Activated CD8-positive, alpha-beta memory T cell treated with anti-CD3 and anti-CD28 coated beads, Interleukin-2, amount 50 U/mL, for 1 hour (primary cell): ENCODE data around the gene SURF1.
A peak's percentile ranks its signal among the peaks of the same experiment; 100 is the strongest.
"Not testable (repeated sequence)": the region's sequence is repeated elsewhere in the genome, so short reads cannot be mapped to it uniquely, and the experiment has no call there.

Source experiments
- DNase-seq: peaks from one replicate; pipeline ENCODE4 v3.0.0-alpha.2; 2020; ENCODE audit errors: extremely low read depth

The SURF1 gene

DNA sequence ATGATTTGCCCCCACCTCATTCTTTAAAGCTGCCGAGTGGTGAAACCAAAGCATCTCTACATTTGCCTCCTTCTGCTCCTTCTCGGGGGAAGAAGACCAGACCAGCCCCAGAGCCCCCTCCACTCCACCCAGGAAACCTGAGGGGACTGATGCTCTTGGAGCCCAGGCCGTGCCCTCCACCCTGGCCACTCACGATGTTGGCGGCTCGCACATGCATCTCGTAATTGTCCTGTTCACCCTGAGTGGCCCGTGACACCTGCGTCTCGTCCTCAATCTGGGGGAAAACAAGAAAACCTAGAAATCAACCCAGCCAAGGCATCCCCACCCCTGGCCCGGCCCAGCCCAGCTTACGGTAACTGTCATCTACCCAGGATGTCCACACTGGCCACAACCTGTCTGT lies 11.3 kb downstream of the SURF1 start:
- DNase-seq: no peak

DNA sequence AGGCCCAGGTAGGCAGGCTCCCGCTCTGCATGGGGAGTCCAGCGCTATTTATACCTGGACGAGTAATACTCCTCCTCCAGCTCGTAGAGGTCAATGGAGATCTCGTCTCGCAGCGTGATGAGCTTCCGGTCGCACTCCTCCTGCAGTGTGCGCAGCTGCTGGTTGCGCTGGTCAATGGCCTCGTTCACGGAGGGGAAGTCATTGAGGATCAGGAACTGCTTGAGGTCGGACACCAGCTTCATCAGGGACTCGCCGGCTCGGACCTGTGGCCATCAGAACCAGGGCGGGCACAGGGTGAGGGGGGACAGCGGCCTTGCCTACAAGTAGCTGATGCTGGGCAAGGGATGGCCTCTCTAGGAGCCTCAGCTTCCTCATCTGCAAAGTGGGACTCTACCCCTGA lies 12.2 kb downstream of the SURF1 start:
- DNase-seq: no peak

DNA sequence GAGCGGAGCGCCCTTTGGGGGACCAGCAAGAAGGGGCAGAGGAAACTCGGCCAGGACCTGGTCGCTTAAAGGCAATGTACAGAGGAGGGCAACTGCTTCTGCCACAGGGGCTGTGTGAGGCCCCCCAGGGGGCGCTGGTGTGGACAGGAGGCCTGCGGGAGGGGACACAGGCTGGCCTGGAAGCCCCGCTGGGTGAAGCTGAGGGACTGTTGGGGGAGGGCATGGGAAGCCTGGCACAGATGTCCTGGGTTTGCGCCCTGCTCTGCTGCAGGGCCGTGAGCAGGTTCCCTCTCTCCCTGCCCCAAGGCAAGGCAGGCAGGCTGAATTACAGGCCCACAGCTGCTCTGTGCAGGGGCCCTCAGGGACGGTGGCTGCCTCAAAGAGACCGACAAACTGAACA lies 13.7 kb downstream of the SURF1 start:
- DNase-seq: no peak

DNA sequence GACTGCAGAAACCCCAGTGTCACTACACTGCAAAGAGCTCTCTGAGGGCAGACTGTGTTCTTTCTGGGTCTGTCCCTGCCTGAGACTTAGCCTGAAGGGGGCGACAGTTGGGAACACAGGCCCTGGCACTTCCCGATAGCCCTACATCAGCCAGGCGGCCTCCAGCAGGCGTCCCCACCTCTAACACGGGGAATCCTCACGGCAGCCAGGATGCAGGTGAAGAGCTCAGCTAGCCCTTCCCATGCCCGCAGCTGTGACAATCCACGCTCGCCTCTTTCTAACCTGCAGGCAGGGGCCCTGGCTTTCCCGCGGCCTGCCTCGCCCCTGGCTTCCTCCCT lies 14.2 kb downstream of the SURF1 start:
- DNase-seq: no peak

DNA sequence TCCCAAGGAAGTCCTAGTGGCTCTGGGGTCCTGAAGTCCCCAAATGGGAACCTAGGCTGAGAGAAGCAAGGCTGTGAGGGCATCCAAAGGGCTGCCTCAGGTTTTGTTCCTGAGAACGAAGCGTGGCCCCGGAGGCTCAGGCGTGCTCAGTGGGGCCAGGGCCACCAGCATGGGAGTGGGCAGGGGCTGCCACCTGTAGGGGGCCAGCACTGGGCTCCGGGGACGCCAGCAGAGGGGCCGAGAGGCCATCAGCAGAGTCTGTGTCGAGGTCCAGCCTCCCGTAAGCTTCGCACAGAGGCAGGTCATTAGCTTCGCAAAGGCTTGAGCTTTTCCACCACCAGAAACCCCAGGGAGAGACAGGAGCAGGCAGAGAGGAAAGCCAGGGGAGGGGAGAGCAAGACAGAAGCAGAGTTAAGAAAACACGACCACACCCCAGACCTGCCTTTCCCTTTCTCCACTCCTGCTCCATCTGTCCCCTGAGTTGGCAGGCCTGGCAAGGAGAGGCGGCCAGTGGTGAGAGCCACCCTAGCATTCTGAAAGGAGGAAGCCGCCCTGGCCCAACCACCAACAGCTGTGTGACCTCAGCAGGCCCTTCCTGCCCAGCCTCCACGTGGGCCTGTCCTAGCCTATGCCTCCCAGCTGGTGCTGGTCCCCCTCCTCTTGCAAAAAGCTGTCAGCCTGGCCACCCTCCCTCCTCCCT lies 14.8 kb downstream of the SURF1 start:
- DNase-seq: no peak

DNA sequence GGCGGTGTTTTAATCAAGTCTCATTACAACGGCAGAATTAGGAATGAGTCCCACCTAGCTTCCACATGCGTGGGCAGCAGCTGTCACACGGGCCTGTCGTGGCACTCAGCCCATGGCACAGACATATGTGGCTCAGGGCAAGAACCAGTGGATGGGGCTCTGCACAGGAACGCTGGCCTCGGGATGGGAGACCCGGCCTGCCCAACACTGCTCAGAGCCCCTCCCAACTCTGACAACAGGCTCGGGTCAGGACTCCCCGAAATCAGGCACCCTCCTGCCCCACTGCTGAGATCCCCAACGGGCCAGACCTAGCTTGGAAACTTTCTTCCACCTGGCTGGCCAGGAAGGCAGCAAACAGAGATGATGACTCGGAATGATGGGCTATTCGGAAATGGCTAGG lies 15.4 kb downstream of the SURF1 start:
- no peak for DNase-seq

DNA sequence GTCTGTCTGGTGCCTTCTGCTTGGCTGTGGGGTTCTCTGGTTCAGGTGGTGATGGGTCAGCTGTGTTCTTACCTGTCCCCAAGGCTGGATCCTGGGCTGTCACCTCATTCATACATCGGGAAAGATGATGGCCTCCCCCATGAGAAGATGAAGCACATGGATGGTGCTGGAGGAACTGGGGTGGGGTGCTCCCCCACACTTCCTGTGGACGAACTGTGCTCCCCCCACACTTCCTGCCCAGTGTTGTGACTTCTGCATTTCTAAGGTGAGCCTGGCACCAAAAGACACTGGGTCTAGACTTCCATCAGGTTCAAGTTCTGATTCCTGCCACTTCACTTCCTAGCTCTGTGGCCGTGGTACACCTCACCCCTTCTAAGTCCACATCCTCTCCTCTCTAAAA lies 16.0 kb downstream of the SURF1 start:
- DNase-seq: no peak

DNA sequence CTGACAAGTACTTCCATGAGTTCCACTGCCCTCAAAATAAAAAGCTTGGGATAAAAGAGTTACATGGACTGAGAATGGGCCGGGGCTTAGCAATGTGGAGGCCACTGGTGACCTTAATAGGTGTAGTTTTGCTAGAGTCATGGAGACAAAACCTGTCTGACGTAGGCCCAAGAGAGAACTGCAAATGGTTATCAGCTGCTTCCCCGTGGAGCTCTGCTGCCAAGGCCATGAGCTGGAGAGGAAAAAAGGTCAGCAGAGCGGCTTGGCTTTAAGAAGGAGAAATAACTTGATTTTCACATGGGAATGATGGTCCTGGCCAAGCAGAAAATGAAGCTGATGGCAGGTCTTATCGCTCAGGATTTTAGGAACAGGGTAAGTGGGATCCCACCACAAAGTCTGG lies 16.6 kb downstream of the SURF1 start:
- no peak for DNase-seq

DNA sequence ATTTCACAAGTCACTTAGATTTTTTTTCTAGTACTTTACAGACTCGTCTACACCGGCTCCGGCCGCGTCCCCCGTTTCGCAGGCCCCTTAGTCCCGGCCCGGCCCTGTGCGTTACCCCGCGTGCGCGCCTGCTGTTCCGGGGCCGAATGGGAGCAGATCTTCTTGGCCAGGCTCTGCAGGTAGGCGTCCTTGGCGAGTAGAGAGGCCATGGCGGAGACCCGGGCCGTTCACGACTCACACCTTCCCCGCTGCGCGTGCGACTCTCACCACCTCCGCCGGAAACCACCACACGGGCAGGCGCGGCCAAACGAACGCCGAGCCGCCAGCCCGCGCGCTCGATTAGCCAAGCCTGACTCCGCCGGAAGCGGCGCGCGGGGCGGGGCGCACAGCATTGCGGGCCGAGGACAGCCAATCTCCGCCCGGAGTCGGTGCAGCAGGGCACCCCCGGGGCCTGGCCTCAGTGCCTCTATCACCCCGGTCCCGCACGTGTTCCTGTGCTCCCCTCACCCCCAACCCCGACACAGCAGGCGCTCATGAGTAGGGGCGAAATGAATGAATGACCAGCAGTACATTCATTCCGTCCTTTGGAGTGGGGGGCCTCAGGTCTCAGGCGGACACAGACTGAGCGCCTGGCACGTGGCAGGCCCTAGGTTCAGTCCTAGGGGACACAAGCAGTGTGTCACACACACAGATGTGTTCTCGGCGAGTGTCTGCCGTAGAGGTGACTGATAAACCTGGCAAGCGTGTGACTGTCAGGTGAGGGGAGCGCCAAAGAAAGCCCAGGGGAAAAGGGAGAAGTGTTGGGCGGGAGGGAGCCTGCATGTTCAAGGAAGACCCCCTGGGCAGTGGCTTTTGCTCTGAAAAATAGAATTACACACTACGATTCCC lies 20.1 kb downstream of the SURF1 start, which contains the start of gene SURF6:
Gene SURF6 (minus strand): TSS at position 265 of the 888 bp plus-strand sequence. CDS start 56 bp downstream, at position 209.
- DNase-seq: peak; percentile 81

DNA sequence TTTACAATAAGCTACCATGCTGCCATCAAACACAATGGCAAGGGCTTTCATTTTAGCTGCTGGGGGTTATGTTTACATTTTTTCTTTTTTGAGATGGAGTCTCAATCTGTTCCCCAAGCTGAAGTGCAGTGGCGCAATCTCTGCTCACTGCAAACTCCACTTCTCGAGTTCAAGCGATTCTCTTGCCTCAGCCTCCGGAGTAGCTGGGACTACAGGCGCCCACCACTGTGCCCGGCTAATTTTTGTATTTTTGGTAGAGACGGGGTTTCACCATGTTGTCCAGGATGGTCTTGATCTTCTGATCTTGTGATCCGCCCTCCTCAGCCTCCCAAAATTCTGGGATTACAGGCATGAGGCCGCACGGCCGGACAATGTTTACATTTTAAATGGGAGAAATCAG lies 21.4 kb downstream of the SURF1 start:
- not testable (repeated sequence) for DNase-seq

DNA sequence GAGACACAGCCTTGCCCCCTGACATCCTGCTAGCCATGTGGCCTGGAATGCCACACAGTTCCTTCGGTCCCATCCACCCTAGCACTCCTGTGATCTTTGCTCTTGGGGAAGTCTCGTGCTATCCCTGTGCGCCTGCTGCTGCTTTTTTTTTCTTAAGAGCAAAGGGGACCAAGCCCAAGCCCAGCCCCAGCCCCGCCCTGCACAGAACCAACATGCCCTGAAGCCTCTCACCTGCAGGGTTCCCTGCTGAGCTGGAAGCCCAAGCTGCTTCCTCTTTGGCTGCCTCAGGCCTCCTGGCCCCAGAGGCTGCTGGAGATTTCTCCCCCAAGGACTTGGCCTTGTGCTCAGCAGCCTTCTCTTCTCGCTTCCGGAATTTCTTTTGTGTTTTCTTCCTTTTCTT lies 22.1 kb downstream of the SURF1 start:
- no peak for DNase-seq

DNA sequence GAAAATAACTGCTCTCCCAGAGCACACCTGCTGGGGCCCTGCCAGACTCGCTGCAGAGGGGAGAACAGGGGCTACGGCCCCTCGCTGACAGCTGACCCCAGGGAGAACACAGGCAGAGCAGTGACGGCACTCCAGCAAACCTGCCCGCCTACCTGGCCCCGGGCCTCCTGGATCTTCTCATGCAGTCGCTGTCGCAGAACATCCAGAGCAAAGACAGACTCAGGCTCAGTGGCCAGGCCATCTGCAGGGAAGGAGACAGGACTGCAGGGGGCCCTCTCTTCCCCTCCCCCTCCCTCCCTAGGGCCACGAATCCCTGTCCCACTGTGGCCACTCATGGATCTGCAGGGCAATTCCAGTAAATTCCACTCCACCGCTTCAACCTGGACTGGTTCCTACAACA lies 22.7 kb downstream of the SURF1 start:
- no peak for DNase-seq

DNA sequence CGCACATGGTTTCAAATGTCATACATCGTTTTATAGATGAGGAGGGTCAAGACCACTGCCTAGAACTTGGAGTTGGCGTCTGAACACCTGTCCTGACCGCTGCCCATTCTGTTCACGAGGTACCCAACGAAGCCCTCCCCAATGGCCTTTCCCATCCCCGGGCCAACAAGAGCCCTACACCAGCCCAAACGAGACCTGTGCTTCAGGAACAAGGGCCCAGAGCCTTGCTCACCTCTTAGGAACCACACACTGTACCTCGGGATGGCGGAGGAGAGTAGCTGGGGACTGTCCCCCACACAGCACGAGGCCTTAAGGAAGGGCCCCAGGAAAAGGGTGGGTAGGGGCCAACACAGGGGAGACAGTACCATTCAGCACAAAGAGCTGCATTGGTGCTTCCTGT lies 23.3 kb downstream of the SURF1 start:
- no peak for DNase-seq

DNA sequence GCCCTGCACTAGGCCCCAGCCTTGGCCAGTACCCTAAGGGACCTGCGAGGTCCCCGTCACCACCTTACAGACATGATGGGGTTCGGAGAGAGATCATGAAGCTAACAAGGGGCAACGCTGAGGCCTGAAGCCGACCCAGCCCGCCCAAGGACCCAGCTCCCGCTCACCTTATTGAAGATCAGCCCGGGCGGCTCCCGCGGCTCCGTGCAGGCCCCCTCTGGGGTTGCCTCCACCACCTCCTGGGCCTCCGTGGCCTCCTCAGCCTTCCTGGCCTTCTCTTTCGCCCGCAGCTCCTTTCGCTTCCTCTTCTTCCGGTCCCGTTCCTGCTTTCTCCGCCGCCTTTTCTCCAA lies 23.9 kb downstream of the SURF1 start:
- DNase-seq: no peak

DNA sequence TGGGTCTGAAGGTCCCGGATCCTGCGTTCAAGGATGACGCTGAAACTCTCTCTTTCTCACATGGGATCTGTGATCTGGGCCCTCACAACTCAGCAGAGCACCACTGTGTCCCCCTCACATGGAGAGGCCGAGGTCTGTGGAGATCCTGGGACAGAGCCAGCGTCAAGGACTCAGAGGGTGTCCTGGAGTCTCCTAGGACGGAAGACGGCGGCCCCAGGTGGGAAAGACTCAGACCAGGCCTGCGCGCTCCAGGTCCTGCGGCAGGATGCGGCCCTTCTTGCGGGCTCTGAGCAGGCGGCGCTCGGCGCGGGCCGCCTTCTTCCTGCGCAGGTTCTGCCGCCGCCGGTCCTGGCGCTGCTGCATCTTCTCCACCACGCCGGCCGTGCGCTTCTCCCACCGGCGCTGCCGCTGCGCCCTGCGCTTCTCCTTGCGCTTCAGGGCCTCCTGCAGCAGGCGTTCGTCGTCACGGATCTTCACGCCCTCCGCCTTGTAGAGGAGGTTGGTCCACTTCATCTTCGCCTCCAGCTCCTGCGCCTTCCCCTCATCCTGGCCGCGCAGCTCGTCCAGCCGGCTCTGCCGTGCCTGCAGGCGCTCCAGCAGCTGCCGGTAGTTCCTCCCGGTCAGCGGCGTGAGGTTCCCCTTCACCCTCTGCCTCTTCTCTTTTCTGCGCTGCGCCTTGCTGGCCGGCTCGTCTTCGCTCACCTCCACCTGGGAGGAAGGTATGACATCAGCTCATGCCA lies 24.5 kb downstream of the SURF1 start:
- DNase-seq: no peak

DNA sequence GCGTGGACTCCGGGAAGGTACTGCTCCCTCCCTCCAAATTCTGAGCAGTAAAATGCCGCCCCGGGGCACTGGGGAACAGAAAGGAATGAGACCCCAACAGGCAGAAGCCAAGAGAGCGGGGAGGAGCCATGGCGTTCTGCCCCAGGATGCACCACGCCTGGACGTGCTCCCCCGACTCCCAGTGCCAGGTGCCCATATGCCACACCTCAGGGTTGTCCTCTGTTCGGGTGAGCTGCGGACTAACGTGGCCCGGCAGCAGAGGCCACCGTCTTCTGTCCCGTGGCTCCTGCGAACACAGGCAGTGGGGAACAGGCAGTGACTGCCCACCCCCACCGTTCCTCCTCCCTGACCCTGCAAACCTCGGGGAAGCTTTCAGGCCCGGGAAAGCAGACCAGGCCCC lies 25.1 kb downstream of the SURF1 start:
- DNase-seq: no peak

DNA sequence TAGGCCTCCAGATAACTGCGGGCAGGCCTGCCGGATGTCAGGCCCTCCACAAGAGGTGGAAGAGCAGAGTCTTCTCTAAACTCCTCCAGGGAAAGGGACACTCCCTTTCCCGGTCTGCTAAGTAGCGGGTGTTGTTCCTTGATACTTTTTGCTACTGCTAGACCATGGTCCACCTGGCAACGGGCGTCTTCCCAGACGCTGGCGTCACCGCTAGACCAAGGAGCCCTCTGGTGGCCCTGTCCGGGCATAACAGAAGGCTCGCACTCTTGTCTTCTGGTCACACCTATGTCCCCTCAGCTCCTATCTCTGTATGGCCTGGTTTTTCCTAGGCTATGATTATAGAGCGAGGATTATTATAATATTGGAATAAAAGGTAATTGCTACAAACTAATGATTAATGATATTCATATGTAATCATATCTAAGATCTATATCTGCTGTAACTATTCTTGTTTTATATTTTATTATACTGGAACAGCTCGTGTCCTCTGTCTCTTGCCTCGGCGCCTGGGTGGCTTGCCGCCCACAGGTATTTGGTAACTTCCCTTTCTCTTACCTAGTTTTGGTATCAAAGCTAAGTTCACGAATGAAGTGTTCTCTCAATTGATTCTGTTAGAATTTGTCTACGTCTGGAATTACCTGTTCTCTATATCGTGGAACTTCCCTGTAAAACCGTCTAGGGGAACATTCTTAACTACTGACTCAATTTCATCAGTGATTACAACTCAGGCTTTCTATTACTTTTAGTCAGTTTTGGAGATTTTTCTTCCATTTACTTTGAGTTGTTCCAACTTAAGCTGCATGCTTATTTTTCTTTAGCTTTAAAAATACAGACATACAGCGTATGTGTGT lies 26.8 kb downstream of the SURF1 start:
- not testable (repeated sequence) for DNase-seq

DNA sequence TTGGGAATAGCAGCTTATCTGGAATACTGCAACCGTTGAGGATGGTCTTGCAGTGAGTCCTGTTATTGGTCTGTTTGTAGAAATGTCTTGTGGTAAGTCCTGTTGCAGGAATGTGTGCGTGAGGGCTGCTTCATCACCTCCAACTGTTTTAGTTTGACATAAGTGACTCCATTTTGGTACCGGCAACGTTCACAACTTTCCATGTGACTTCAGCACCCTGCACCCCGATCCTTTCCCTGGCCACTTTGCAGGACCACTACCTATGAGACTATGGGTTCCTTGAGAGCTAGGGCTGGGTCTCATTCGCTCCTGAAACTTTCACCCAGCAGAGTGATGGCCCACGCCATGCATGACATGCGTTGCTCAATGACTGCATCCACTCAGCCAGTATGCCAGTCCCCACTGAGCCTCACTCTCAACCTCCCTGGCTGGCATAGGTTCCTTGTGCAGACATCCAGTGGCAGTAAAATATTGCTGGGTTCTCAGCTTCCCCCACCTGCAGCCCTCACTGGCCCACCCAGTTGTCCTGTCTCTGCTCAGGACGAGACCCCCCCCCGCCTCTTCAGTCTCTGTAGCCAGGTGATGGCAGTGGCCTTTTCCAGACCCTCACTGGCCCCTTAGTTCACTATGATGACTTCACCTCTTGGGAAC lies 28.3 kb downstream of the SURF1 start:
- no peak for DNase-seq

DNA sequence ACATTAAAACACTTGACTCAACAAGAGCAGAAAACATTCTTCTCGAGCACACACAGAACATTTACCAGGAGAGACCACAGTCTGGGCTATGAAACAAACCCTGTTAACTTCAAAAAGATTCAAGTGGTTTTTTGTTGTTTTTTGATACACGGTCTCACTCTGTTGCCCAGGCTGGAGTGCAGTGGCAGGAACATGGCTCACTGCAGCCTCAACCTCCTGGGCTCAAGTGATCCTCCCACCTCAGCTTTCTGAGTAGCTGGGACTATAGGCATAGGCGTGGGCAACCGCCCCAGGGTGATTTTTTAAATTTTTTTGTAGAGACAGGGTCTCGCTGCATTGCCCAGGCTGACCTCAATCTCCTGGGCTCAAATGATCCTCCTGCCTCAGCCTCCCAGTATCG lies 29.3 kb downstream of the SURF1 start:
- DNase-seq: not testable (repeated sequence)

DNA sequence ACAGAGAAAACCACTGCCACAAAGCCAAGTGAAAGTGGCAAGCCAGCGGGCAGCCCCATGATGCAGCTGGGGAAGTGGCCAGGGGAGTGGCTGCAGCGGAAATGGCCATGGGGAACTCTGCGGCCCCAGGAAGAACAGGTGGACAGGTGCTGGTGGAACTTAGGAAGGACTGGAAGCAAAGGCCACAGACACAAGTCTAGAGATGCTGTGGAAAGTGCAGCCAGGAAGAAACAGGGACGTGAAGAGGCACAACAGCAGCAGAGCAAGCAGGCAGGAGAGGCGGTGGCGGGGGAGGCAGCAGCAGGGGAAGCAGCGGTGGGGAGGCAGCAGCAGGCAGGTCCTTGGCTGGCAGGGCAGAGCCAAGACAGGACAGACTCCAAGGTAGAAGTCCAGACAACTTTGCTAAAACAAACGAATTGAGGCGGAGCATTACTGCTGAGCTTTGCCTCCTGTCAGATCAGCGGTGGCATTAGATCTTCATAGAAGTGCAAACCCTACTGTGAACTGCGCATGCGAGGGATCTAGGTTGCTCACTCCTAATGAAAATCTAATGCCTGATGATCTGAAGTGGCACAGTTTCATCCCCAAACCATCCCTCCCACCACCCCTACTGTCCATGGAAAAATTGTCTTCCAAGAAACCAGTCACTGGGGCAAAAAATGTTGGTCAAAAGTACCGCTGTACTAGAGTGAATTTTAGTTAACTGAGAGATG lies 32.1 kb downstream of the SURF1 start:
- DNase-seq: no peak

DNA sequence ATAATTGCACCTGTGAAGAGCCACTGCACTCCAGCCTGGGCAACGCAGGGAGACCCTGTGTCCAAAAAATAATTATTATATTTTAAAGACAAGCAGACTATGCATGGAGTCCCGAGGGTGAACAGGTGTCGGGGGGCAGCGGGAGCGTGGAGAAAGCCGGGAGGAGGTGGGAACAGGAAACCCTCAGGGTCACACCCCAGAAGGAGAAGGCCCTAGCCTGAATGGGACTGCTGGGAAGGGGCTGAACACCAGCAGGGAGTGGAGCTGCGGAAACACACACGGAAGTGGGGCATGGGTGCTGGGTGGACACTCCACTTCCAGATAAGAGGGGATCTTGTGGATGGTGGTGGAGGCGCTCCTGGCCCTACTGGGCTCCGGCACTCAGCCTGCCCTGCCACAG lies 33.1 kb downstream of the SURF1 start:
- no peak for DNase-seq
